Stimulated activated CD4-positive, alpha-beta T cell treated with anti-CD3 and anti-CD28 coated beads, Interleukin-1b, Interleukin-23, amount 100 ng/mL, for 1 hour (primary cell): ENCODE measurements around the gene LIN28A.

ENCODE experiments used
- DNase-seq, 2 donors: peaks; one replicate each; pipeline ENCODE4 v3.0.0-alpha.2; 2020; ENCODE audit warnings: low read depth in 2 of 2

The LIN28A gene

DNA sequence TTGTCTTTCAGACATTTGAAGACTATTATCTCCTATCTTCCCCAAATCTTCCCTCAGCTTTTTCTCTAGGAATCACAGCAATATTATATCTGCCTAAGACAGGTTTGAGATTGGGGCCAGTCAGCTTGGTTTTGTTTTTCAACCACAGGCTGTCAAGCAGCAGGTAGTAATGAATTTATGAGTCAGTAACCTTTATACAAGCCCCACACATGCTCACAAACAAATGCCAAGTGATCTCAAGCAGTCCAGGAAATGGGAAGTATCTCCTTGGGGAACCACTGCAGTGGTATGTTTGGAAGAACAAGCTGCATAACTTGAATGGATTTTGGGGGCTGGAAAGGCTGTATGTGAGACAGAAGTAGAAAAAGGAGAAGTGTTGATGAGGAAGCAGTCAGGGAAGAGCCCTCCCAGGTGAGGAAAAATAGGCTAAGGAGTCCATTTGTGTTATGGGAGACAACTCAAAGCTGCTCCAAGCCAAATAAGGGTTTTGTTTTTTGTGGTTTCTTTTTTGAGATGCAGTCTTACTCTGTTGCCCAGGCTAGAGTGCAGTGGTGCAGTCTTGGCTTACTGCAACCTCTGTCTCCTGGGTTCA is 23.6 kb downstream of the LIN28A start:
- no peak for DNase-seq

DNA sequence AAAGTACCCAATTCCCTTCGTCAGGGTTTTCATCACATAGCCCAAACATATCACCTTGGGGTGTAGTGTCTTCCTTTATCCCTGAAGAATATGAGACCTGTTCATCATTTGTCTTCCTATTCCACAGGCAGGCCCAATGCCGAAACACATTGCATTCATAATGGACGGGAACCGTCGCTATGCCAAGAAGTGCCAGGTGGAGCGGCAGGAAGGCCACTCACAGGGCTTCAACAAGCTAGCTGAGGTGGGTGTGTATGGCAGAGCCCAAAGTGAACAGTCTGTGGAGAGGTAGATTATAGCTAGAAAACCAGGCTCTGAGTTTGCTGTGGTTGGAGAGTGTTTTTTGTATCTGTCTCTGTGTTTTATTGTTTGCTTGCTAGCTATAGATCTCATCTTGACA is 27.4 kb downstream of the LIN28A start:
- no peak for DNase-seq

DNA sequence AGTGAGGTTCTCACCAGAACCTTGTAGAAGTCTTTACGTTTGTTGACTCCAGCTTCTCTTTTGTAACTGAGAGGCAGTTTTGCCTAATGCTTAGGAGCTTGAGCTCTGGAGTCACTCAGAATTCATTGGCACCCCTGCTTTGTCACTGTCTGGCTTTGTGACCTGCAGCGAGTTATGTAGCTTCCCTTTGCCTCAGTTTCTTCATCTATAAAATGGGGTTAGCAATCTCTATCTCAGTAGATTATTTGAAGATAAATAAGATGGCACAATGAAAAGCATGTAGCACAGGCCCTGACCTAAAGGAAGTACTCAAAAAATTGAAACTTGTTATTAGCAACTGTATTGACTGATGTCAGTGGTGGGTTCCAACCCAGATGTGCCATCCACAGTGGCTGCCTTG is 29.6 kb downstream of the LIN28A start:
- DNase-seq, result no peak

DNA sequence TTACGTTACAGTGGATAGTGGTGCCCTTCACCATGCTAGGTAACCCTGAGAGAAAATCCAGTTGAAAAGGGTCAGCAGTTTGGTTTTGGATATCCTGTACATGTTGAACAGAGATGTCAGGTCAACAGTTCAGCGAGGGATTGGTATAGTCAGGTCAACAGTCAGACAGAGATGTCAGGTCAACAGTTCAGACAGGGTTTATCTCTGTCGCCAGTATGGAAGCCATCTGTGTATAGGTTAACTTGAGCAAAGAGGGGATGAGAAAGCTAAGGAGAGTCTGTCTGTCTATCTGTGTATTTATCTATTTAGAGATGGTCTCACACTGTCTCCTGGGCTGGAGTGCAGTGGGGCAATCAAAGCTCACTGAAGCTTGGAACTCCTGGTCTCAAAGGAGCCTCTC is 39.3 kb downstream of the LIN28A start:
- DNase-seq, result no peak

DNA sequence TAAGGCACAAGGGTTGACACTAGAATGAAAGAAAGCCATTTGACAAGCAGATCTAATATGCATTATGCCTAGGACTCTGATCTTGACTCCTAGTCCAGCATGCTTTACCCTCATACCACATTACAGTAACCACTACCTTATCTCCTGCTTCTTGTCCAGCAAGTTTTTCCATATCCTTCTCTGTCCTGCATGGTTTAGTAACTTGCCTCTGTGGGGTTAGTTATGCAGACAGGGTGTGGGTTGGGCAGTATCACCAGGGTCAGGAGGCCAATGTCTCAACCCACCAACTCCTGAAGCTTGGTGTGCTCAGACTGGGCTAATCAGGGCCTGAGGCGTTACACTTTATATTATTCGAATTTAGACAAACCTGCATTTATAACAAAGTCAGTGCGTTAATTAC is 40.3 kb downstream of the LIN28A start:
- DNase-seq, result no peak

DNA sequence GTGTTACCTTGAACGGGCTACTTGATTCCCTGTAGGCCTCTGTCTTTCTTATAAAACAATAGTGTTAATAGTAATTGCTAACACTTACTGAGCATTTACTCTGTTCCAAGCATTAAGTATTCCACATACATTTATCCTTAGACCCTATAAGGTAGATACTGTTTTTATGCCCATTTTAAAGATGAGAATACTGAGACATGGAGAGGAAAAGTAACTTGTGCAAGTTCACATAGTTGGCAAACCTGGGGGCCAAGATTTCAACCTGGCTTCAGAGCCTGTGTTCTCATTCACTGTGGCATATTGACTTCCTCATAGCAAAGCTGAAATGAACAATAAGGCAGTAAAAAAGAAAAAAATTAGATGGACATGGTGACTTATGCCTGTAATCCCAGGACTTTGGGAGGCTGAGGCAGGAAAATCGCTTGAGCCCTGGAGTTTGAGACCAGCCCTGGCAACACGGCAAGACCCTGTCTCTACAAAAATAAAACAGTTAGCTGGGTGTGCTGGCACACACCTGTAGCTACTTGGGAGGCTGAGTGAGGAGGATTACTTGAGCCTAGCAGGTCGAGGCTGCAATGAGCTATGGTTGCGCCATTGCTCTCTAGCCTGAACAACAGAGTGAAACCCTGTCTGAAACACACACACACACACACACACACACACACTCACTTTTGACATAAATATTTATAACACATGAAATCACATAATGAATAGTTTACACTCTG is 42.0 kb downstream of the LIN28A start:
- DNase-seq, result no peak

DNA sequence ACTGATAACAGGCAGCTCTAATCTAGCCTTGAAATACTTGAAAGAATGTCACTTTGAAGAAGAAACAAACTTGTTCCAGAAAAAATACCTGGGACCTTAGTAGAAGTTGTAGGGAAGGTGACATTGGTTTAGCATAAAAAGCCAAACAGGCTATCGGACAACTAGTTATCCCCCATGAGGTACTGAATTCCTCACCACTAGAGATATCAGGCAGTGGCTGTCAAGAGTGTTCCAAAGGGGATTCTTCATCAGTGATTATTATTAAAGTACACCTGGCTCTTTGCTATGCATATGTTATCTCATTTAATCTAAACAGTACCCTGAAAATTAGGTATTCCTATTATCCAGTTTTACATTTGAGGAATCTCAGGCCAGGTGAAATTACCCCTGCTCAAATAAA is 48.5 kb downstream of the LIN28A start:
- no peak for DNase-seq

DNA sequence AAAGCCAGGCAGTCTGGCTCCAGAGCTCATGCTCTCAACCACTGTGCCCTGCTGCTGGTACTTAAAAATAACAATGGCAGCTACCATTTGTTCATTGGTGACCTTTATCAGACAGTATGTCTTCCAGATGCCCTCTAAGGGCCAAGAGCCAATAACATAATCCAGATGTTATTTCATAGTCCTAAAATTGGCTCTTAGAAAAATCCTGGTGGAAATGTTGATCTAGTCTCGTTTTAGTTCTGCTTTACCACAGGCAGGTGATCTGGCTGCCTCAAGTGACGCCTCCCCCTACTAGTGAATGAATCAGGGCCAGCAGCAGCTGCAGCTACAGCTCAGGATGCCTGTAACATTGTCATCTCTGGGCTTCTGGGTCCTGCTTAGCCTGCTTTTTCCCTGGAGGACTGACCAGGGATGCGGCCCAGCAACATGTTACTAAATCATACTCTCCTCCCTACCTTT is 49.0 kb downstream of the LIN28A start:
- no peak for DNase-seq

DNA sequence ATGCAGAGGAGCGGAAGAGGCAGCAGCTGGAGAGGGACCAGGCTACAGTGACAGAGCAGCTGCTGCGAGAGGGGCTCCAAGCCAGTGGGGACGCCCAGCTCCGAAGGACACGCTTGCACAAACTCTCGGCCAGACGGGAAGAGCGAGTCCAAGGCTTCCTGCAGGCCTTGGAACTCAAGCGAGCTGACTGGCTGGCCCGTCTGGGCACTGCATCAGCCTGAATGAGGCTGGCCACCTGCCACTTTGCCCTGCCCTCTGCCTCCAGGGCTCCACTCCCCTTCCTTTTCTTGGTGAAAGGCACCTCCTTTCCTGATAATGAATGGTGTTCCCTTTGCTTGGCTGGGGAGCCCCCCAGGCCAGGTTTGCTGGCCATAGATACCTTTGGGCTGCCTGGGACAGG is 58.3 kb downstream of the LIN28A start:
- no peak for DNase-seq

DNA sequence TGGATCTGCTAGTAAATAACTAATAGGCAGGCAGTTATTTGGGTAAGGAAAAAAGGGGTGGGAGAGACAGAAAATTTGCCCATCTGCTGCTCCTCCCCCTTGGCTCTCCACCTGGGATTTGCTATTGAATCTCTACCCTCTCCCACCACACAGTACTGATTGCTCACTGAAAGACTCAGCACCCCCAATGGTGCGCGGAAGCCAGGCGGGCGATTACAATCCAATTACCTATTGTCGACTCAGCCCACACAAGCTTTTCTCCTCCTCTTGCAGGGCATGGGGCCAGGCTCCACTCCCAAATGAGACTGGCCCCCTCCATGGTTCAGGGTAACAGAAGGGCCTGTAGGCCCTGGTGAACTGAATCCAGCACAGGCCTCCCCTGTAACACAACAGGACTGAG is 58.9 kb downstream of the LIN28A start:
- no peak for DNase-seq

DNA sequence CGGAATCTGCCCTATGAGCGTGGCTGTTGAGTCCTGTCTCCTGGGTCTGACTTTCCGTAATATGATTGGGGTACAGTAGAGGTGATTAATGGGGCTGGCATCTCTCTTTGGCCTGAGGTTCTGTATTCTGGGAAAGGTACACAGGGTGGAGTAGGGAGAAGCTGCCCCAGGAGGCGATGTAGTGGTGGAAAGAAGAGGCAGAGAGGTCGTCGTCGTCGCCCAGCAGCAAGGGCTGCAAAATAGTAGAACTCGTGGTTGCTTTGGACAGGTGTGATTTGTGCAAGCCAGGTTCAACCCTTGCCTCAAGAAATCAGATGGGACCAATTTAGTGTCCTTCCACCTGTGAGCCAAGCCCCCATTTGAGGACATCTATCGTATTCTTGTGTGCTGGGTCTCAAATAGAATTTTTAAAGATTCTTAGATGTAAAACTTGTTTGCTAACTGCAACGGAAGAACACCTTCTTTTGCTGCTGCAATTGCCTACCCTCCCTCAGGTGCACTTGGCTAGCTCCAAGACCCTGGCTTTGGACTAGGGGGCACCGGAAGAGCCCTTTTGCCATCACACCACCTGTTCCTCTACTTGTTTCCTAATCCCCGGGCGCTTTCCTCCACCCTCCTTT is 60.4 kb downstream of the LIN28A start:
- DNase-seq, result no peak

DNA sequence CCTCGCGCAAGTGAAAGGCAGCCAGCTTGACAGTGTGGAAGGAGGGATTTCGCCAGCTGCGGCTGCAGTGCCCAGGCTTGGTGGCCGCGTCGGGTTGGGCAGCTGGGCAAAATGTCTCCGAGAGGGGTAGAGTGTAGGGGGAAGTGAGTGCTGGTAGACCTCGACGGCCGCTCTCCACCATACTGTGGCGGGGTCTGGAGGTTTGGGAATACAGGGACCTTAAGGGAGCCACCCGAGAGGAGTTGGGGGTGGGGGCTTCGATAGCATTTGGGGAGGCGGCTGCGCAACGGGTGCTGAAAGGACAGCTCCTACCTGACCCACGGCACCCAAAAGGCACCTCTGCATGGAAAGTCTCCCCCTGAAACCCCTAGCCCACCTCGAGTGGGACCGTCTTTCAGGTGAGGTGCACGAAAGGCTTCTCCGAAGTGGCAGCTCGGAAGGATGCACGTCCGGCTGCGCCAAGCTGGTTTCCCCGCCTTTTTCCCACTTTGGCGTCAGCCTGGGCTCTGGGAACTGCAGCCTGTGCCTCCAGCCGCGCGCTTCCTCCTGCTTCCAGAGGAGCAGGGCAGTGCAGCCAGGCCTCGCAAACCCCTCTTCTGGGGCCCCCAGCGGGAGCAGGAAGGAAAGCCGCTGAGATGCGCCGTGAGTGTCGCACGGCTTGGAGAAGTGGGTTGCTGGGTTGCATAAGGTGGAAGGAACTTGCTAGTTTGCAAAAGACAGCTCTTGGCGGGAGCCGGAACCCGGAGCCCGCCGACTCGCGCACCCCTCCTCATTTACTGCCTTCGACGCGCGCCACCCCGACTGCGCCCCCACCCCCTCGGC is 61.1 kb downstream of the LIN28A start:
- no peak for DNase-seq

DNA sequence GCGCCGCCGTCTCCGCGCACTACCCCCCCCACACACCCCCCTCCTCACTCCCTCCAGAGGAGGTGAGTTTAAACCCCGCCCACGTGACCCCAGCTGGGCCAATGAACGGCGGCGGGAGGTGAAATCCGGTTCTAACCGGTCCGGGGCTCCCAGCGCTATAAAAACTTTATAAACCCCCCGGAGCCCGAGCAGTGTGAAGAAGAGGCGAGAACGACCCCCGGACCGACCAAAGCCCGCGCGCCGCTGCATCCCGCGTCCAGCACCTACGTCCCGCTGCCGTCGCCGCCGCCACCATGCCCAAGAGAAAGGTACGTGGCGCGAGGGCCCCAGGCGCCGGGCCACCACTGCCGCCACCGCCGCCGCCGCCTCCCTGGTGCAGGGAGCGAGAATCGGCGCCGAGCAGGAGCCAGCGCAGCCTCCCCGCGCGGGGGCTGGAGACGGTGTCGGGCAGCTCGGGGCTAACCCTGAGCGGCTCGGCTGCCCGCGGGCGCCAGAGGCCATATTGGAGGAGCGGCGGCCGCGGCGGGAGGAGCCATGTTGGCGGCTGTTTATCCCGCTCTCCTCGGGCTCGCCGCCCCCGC is 61.8 kb downstream of the LIN28A start, which contains the start of gene HMGN2:
TSS of gene HMGN2 (plus strand) at position 121 of the 581 bp plus-strand sequence. CDS start at position 294, 173 bp downstream.
- peak; percentile 69 to 82 for DNase-seq

DNA sequence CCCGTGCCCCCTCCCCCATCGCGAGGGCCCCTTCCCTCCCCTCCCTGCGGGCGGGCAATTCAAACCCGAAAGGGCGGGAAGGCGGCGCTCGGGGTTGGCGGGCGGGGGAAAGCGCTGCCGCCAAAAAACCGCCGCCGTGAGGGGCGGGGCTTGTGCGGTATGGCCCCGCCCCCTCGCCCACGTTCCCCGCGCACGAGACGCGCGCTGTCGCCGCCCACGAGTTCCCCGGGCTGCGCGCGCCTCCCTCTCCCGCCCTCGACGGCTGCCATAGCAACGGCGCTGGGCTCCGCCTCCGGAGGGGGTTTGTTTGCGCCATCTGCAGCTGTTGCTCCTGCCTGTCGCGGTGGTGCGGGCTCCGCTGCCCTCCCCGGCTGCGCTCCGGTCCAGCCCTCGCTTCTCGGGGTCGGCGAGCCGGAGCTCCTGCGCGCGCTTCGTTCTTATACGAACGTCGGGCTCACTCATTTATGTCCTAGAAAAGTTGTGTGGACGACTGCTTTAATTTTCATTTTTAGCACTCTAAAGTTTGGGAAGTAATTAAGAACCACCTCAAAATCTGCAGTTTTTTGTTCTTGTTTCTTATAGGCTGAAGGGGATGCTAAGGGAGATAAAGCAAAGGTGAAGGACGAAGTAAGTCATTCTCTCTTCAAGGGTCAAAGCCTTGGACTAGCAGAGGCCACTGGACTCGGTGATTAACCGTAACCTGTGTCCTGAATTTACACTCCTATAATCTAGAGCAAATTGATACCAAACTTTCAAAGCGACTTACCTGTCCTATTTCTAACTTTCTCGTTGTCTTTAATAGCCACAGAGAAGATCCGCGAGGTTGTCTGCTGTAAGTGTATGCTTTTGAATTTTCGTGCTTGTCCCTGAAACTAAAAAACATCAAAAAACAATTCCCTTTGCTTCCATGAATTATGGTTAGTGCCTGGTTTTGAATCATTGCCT is 62.6 kb downstream of the LIN28A start:
- peak; percentile 91 to 92 for DNase-seq

DNA sequence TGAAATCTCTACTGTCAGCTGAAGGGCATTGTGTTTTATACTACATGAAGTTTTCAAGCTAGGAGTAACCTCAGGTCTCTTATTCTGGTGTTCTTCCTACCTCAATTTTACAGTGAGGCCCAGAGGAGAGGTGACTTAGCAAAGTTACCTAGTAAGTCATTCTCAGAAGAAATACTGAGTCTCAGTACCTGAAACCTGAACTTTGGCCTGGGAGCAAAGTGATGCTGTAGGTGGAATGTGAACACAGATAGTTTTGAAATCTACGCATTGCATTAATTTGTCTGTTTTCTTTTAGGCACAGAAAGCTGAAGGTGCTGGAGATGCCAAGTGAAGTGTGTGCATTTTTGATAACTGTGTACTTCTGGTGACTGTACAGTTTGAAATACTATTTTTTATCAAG is 64.2 kb downstream of the LIN28A start:
- no peak for DNase-seq

DNA sequence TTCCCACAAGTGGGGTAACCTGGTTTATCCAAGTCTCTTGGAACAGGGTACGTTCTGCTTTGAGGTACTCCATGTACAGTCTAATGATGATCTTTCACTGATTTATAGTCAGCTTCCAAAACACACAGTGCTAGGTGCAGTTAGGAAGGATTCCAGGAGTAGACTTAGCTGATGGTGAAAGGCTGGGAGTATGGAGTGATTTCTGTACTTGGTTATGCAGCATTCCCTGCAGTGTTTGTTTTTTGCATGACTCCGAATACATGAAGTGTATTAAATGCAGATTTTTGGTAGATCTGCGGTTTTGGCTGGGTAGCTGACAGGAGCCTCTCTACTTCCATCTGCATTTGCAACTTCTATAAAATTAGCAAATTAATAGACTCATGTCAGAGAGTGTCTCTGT is 65.4 kb downstream of the LIN28A start:
- no peak for DNase-seq

DNA sequence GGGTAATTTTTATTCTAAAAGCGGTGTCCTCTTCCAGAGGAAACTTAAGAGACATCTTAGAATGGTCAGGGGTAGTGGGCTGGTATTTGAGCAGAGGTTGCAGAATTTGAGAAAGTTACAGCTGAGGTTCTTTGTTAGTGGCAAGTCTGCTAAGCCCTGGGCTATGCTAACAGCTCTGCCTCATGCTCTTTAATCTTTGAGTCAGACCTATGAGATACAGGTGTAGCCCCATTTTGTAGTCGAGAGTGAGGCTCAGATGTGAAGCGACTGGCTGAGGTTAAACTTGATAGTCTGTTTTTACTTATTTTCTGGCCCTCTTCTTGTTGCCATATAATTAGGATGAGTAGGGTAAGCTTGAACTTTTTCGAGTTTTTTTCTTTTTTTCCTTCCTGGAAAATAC is 66.3 kb downstream of the LIN28A start:
- no peak for DNase-seq

DNA sequence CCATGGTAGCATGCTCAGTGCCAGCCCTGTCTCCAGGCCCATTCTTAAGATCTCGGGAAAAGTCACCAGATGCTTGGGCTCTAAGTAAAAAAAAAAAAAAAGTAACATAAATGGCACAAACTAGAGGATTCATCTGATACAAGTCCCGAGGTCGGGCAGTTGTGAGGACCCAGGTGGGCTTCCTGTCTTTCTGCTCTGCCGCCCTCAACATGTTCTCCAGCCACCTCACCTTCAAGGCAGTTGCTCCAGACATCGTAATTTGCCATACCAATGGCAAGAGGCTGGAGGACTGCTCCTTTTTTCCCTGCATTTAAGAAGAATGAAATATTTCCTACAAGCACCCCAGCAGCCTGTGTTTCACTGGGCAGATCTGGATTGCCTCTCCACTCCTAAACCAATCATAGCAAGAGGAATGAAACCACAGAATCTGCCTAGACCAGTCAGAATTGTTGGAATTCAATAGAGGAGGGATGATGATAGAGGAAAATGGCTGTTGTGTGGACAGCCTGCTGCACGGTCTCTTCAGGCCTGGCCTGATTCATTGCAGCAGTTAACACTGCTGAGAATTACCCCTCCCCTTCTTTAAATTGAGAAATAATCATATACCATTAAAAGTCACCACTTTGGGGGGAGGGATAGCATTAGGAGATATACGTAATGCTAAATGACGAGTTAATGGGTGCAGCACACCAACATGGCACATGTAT is 67.0 kb downstream of the LIN28A start:
- no peak for DNase-seq

DNA sequence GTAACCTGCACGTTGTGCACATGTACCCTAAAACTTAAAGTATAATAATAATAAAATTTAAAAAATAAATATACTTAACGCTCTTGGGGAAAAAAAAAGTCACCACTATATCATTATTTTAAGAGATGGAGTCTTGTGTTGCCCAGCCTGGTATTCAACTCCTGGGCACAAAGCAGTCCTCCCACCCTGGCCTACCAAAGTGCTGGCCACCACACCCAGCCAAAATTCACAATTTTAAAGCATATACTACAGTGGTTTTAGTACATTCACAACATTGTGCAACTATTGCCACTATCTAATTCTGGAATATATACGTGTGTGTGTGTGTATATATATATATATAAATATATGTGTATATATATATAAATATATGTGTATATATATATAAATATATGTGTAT is 67.5 kb downstream of the LIN28A start:
- DNase-seq, result no peak

DNA sequence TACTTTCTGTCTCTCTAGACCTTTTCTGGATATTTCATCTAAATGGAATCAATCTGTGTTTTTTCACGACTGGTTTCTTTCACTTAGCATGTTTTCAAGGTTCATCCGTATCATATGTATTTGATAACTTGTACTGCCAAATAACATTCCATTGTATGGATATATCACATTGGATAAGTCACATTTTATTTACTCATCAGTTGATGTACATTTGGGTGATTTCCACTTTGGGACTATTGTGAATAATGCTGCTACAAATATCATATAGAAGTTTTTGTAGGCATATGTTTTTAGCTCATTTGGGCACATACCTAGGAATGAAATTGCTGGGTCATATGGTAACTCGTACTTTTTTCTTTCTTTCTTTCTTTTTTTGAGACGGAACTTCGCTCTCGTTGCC is 68.4 kb downstream of the LIN28A start:
- DNase-seq, result no peak
